ENCODE measurements around the gene TARS3.

Gene TARS3

DNA sequence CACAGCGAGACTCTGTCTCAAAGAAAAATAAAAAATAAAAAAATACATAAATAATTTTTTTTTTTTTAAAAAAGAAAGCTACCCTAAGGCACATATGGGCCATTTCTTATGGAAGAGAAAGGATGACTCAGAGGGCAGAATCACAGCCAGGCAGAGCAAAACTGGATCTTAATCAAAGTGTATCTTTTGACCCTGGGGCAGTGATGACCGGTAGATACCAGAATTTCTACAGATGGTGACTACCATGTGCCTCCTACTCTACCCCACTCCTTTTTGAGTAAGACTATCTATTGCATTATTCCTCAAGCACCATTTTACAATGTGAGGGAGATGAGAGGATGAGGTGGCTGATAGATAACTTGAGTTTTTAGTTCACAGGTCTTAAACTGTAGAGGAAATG is 26.0 kb downstream of the TARS3 start:
- no peak for DNase-seq (ENCODE audit: low read depth, low spot score)

DNA sequence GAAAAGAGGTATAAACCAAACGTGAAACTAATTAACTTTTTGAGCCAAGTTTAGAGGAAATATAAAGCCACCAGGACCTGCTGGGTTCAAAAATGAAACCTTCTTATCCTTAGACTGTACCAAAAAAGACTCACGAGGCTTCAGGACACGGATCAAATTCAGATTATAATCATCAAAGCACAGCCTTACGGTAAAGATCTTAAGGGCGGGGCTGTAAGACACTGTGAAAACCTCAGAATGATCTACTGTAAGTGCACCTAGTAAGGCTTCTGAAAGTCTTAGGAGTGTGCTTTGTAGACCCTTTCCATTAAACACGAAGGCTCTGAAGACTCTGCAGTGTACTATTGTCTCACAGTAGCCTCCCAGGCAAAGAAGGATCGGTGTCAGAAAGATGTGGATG is 26.8 kb downstream of the TARS3 start:
- DNase-seq (ENCODE audit: low read depth, low spot score), result no peak

DNA sequence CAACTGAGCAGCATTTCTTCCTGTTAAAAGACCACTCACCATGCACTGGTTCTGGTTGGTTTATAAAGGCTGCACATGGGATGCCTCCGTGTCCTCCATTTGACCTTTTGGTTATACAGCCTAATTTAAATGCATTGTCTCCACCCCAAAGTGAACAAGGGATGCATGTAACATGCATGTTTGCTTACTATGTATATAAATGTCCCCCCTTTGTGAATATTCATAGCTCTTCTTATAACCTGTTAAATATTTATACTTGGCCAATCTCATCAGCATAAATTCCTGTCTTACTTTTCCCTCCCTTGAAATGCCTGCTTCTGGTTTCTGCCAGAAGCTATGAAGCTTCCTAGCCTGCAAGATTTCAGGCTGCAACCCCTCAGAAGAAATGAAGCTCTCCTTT is 27.4 kb downstream of the TARS3 start:
- no peak for DNase-seq (ENCODE audit: low read depth, low spot score)

DNA sequence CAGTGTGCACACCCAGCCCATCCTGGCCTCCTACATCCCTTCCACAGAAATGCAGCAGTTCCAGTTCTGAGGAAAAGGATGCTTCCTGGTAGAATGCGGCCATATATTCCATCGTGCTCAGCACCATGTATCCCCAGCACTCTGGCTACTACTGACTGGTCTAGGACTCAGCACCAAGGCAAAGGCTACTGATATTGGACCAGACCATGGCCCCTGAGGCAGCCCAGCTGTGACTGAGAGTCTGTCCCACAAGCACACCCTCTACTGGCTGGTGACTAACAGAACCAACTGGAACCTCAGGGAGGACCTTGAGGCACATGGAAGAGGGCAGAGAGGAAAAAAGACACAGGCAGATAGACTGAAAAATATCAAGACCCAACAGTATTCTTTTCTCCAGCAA is 30.0 kb downstream of the TARS3 start:
- DNase-seq (ENCODE audit: low read depth, low spot score), result no peak

DNA sequence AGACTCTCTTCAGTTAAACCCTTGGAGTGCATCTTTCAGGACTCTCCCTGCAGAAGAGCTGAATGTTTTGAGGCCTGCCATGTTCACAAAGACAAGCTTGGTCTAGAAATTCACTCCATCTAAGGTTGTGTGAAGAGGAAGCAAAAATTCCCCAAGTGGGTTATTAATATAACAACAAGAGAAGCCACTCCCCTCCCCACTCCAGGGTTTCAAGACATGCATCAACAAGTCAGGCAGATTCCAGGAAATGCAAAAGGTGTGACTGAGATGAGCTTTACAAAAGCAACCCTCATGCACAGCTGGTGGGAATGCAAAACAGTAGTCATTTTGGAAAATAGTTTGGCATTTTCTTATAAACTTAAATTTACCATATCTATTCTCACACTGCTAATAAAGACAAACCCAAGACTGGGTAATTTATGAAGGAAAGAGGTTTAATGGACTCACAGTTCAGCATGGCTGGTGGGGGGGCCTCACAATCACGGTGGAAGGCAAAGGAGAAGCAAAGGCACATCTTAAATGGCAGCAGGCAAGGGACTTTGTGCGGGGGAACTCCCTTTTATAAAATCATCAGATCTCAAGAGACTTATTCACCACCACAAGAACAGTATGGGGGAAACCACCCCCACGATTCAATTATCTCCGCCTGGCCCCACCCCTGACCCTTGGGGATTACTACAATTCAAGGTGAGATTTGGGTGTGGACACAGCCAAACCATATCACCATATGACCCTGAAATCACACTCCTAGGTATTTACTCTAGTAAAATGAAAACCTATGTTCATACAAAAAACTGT is 31.3 kb downstream of the TARS3 start:
- DNase-seq (ENCODE audit: low read depth, low spot score), result no peak

DNA sequence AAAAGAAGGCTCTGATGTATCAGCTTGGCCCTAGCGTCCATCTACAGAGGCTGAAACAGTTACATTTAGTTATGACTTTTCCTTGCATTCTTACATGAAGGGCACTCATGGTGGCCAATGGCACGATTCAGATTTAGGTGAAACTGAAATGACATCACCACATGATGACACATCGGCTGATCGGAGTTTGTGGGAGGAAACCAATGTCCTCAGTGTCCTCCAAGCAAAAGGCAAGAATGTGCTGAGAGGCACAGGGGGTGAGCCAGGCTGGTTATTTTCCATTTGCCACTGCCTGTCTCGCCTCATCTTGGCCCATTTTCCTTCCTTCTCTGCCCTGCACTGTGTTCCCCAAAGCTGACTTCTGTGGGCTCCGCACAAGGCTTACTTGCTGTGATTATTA is 34.4 kb downstream of the TARS3 start:
- no peak for DNase-seq (ENCODE audit: low read depth, low spot score)

DNA sequence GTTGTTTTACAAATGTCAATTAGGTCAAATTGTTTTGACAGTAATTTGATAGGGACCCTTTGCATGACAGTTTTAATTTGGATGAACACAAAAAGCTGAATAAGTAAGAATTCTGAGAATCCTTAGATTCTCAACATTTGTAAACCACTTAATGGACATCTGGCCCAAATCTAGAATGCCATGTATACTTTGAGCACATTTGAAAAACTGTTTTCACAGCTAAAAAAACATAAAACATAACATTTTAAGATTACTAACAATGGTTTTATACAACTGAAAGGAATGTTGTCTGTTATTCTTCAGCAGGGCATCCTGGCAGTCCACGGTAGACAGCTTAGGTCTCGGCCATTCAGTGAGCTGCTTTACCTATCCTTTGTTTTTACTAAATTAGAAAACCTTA is 37.6 kb downstream of the TARS3 start:
- DNase-seq (ENCODE audit: low read depth, low spot score), result no peak

DNA sequence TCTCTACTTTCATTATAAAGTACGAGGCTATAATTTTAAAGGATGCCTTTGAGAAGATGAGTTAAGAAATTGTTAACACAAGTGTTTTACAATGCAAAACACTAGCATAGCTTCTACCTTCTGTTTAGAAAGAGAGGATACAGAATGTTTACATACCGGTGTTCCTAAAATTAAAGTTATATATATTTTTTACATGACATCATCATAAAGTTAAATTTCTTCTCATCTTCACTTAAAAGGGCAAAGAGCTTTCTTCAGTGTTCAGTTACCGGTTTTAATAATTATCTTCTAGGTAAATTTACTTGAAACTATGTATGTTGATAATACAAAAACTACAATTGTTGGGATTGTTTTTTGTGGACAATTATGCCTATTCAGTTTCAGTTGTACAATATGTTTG is 39.4 kb downstream of the TARS3 start:
- no peak for DNase-seq (ENCODE audit: low read depth, low spot score)

DNA sequence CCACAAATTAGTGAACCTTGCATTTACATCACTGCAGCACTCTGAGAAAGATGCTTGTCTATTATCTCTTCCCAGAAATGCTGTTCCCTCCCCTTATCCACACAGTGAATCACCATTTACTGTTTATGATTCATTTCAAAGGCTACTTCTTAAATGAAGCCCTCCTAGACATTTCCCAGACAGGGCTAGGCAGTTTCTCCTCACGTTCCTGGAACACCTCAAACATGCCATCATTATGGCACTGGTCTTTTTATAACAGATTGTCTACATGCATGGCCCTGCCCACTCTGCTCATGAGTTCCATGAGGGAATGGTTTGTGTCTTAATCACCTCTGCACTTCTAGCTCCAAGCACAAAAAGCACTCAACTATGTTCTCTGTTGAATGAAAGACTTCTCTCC is 39.9 kb downstream of the TARS3 start:
- no peak for DNase-seq (ENCODE audit: low read depth, low spot score)

DNA sequence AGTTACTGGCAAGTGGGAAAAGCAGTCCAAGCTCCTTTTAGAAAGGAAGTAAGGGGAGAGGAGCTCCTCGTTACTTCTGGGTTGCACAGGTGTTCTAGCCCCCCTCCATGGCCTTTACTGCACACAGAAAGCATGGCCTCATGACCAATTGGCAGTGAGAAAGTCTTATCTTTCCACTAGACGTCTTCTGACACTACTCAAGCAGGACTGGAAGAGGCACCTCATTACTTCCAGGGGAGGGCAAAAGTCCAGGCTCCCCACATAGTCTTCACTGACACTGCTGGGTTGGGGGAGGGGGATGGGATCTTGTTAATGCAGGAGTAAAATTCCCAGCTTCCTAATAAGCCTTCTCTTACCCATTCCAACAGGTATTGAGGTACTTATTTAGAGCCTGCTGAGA is 44.5 kb downstream of the TARS3 start:
- no peak for DNase-seq (ENCODE audit: low read depth, low spot score)

DNA sequence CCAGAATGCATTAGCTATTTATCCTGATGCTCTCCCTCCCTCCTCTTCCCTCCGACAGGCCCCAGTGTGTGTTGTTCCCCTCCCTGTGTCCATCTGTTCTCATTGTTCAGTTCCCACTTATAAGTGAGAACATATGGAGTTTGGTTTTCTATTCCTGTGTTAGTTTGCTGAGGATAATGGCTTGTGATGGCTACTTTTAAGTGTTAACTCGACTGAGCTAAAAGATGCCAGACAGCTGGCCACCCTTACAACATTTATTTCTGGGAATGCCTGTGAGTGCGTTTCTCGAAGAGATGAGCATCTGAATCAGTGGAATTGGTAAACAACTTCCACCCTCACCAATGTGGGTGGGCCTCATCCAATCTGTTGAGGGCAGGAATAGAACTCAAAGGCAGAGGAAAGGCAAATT is 47.3 kb downstream of the TARS3 start:
- DNase-seq (ENCODE audit: low read depth, low spot score), result no peak

DNA sequence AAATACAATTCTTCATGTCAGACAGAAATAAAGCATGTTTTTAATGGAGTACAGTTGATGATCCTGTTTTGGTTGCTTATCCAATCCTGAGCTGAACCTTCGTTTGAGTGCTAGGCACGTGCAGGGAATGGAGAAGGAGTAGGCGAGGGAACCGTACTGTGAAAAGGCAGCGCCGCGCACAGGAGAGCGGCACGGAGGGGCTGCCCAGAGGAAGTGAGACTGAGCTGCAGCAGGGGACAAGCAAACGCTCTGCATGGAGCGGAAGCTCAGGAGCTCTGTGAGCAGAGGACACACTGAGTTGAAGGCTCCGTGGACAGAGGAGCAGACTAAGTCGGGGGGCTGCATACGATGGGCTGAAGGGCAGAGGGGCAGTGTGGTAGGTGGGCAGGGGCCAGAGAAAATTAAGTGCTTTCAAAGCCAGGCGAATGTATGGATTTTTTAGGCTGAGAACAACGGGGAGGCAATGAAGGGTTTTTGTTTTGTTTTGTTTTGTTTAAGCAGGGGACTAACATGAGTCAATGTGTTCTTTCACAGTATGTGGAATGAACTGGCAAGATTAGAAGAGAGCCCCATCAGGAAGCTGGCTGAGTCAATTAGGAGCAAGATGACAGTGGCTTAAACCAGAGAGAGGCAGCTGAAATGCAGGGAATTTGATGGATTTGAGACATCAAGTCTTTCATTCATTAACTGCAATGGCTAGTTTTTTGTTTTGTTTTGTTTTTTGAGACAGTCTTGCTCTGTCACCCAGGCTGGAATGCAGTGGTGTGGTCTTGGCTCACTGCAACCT is 48.3 kb downstream of the TARS3 start:
- no peak for DNase-seq (ENCODE audit: low read depth, low spot score)

DNA sequence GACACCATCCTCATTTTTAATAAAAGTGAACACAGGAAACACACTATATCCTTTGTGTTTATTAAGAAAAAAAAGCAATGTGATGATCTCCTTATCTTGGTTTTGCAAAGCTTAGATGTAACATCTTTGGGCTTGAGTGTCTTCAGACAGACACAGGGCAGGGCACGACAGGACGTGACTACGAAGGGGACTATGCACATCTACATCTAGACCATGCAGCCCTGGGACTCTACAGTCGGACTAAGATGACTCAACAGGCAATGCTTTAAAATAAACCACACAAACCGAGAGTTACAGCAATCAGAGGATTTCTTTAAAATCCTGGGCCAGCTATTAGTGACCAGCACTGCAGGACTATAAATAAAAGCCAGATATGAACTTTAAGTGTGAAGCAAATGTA is 49.3 kb downstream of the TARS3 start:
- no peak for DNase-seq (ENCODE audit: low read depth, low spot score)

DNA sequence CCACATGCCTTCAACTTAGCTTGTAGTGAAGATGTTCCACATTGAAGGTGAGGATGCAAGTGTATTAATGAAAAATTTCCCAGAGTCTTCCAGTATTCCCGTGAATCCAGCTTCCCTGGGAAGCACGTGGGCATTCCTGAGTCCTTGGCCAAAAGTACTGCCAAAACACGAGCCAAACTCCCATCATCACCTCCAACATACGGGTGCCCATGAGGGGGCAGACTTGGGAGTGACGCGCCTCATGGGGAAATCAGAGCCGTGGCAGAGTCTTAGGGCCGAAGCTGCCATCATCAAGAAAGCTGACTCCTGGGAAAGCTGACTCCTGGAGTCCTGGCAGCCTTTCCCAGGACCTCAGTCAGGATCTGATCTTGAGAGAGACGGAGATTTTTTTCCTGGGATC is 52.0 kb downstream of the TARS3 start:
- DNase-seq (ENCODE audit: low read depth, low spot score), result no peak

DNA sequence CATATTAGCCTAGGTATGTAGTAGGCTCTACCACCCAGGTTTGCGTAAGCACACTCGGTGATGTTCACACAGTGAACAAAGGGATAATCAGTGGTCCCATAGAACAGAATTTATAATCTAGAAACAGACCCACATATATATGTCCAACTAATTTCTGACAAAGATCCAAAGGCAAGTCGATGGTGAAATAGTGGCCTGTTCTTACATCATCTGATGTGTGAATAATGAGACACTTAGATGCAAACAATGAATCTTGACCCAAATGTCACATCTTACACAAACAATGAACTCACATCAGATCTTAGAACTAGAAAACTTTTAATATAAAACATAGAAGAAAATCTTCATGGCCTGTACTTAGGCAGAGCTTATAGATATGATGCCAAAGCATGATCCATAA is 54.5 kb downstream of the TARS3 start:
- no peak for DNase-seq (ENCODE audit: low read depth, low spot score)

DNA sequence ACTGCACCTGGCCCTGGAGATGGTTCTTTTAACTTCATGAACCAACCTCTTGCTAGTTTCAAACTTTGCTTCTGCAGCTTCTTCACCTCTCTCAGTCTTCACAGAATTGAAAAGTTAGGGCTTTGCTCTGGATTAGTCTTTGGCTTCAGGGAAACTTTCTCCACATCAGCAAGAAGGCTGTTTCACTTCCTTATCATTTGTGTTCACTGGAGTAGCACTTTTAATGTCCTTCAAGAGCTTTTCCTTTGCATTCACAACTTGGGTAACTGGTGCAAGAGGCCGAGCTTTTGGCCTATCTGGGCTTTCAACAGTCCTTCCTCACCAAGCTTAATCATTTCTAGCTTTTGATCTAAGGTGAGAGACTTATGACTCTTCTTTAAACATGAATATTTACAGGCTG is 56.4 kb downstream of the TARS3 start:
- no peak for DNase-seq (ENCODE audit: low read depth, low spot score)

DNA sequence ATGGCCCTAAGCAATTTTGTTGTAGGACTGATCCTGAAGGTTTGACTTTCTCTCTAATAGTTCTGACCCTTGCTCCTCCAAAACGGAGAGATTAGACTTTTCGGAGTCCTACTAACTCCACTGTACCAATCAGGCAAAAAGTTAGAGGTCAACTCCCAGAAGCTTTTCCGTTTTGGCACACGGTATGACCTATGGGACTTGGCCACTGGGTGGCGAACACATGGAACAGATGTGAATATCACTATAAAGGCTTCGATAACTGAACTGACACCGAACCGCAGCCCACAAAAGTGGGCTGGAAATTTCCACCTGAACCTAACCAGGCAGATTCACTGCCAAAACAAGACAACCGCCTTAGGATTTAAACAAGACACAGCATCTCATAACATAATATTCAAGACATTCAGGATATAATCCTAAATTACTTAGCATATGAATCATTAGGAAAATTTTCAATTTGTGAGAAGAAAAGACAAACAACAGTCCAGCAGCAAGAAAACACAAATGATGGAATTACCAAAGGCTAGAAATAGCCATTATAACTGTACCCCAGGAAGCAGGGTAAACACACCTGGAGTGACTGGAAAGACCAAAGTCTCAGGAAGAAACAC is 59.9 kb downstream of the TARS3 start:
- no peak for DNase-seq (ENCODE audit: low read depth, low spot score)

DNA sequence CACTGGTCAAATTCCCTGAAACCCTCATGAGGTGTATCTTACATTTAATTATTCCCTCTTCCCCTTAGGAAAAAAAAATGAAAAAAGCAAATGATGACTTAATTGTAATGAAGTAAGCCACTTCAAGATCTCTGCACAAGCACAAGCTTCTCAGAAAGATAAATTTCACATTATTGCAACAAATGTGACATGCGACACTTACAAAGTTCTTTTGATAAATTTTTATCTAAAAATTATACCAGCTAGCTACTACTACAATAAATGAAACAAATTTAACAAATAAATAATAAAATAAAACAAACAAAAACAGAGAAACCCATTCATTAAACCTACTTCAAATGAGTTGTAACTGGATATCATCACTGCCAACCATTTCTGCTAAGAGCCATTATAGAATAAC is 62.1 kb downstream of the TARS3 start:
- no peak for DNase-seq (ENCODE audit: low read depth, low spot score)

DNA sequence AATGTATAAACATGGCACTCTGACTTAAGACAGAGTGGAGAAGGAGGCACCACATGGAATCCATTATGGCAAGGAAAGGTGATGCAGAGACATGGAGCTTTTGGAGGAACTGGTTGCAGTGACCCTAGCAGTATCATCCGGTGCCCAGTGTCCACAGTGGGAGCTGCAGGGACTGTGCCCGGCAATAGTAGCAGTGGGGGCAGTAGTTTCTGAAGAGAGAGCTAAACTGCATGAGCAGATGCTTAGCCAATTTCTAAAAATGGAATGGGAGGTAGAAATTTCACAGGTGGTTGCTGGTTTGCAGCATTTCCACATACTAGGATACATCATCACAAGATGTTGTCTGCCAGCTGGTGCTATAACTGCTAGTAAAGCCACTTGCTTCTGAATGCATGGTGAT is 64.3 kb downstream of the TARS3 start:
- no peak for DNase-seq (ENCODE audit: low read depth, low spot score)

DNA sequence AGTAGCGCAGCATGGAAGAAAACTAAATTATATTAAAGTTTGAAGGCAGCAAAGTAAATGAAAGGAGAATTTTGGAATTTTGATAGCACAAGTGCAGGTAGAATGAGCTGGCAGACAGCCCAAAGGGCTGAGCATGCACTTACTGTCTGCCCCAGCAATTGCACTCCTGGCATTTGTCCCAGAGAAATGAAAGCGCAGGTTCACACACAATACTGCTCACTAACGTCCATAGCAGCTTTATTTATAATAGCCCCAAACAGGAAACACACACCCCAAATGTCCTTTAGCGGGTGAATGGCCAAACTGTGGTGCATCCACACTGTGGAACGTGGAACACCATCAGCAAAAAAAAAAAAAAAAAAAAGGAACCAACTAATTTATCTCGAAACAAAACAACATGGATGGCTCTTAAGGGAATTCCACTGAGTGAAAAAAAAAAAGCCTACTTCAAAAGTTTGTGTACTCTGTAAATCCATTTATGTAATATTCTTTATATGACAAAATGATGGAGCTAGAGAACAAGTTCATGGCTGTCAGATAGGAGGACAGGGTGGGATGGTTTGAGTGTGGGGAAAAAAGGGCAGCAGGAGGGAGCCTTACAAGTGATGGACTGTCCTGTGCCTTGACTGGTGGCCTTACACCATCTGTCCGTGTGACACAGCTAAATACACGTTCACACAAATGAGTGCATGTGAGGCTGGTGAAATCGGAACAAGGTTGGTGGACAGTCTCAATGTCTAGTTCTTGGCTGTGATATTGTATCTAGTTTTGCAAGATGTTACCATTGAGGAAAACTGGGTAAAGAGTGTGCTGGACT is 66.1 kb downstream of the TARS3 start:
- no peak for DNase-seq (ENCODE audit: low read depth, low spot score)

DNA sequence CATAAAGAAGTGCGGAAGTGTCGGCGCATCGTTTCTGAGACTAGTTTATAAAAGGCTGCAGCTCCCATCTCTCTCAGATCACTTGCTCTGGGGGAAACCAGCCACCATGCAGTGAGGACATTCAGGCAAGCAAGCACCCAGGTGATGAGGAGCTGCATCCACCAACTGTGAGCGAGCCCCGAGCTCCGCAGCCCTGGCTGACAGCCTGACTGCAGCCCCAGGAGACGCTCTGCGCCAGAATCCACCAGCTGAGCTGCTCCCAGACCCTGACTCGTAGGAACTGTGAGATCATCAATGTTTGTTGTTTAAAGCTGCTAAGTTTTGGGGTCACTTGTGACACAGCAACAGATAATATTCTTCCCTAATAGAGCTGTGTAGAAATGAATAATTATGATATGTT is 67.1 kb downstream of the TARS3 start:
- DNase-seq (ENCODE audit: low read depth, low spot score), result no peak
